ENCODE results near the gene NDST3.

Gene NDST3

DNA sequence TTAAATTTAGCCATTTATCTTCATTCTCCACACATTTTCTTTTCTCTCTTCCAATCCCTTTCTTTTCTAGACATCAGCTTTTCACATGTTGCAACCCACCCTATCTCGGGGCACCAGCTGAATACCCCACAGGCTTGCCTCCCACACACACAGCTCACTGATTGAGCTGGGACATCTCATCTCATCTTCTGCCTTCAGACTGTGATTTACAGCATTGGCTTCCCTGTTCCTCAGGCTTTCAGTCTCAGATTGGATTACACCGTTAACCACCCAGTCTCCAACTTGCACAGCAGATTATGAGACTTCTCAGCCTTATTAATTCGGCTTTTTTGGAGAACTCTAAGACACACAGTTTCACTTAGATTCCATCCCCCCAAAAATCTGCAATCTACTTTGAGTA is 224.8 kb downstream of the NDST3 start:
- Histone ChIP-seq H3K4me3 (ENCODE audit: low read length) (no peak overlapping the region), H3K9me3 (replicated peaks; ENCODE audit: insufficient read depth, low read length) (no peaks in the 10 kb centered on the region), H3F3A (ENCODE audit: insufficient read depth, low read length) (no peaks in the 10 kb centered on the region), H3K9me2 (replicated peaks; ENCODE audit: insufficient read depth, low read length) (no peaks in the 10 kb centered on the region), H3K36me3 (replicated peaks; ENCODE audit: insufficient read depth, low read length) (no peaks in the 10 kb centered on the region), H3K79me2 (ENCODE audit: low read length) (no peaks in the 10 kb centered on the region), H3K4me1 (ENCODE audit: low read length) (no peaks in the 10 kb centered on the region), H3K27me3 (replicated peaks; ENCODE audit: insufficient read depth, low read length) (no peaks in the 10 kb centered on the region), H3K4me2 (ENCODE audit: low read depth, low read length) (no peak overlapping the region), H2AFZ (ENCODE audit: low read length) (no peak overlapping the region), H3K27ac (ENCODE audit: low read length) (no peak overlapping the region), H3K9ac (ENCODE audit: low read length) (no peak overlapping the region), H4K20me1 (ENCODE audit: insufficient read depth, low read length) (no peaks in the 10 kb centered on the region)
- TF ChIP-seq, protein P1, sequence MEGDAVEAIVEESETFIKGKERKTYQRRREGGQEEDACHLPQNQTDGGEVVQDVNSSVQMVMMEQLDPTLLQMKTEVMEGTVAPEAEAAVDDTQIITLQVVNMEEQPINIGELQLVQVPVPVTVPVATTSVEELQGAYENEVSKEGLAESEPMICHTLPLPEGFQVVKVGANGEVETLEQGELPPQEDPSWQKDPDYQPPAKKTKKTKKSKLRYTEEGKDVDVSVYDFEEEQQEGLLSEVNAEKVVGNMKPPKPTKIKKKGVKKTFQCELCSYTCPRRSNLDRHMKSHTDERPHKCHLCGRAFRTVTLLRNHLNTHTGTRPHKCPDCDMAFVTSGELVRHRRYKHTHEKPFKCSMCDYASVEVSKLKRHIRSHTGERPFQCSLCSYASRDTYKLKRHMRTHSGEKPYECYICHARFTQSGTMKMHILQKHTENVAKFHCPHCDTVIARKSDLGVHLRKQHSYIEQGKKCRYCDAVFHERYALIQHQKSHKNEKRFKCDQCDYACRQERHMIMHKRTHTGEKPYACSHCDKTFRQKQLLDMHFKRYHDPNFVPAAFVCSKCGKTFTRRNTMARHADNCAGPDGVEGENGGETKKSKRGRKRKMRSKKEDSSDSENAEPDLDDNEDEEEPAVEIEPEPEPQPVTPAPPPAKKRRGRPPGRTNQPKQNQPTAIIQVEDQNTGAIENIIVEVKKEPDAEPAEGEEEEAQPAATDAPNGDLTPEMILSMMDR (IDR thresholded peaks at IDR 0.05; ENCODE audit: low read length) = no peak
- no peak for TF ChIP-seq EZH2phosphoT487 (IDR thresholded peaks at IDR 0.05; ENCODE audit: low read length)
- no peak for TF ChIP-seq EZH2 (optimal IDR thresholded peaks at IDR 0.05; ENCODE audit: low read depth, low read length)
- no peak for DNase-seq

DNA sequence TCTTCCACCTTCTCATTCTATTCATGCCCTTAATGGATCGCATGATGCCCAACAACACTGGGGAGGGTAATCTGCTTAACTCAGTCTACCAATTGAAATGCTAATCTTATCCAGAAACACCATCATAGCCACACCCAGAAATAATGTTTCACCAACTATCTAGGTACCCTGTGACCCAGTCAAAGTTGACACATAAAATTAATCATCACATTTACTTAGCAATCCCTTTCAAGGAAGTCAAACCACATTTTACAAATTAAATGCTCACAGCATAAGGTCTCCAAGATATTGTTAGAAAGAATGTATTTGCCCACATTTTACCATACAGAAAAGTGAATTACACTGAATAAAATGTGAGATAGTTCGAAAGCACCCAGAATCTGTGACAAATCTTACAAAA is 226.0 kb downstream of the NDST3 start:
- no peaks in the 10 kb centered on the region for H3K36me3 ChIP-seq (replicated peaks; ENCODE audit: insufficient read depth, low read length)
- no peak overlapping the region for H3K27ac ChIP-seq (ENCODE audit: low read length)

DNA sequence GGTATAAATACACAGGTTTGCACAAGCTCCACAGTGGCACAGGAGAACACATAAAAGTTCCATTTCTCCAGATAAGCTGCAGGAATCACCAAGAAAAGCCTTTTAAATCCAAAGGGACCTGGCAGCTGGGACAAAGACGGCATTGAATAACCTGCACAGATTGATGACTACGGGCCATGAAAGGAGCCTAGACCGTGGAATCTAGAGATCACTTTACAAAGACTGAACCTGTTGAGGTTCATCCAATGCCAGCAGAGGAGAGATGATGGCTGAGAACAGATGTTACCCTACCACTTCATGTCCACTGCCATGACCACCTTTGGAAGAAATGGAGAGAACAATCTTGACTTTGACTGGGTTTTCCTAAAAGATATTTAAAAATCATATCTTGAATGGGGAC is 229.8 kb downstream of the NDST3 start:
- TF ChIP-seq EZH2phosphoT487 (IDR thresholded peaks at IDR 0.05; ENCODE audit: low read length) = no peak
- TF ChIP-seq, protein P1 (IDR thresholded peaks at IDR 0.05; ENCODE audit: low read length) = no peak
- no peak for TF ChIP-seq EZH2 (optimal IDR thresholded peaks at IDR 0.05; ENCODE audit: low read depth, low read length)
- Histone ChIP-seq H3K4me3 (ENCODE audit: low read length) (no peak overlapping the region), H3K79me2 (ENCODE audit: low read length) (no peaks in the 10 kb centered on the region), H2AFZ (ENCODE audit: low read length) (no peak overlapping the region), H3K36me3 (replicated peaks; ENCODE audit: insufficient read depth, low read length) (no peaks in the 10 kb centered on the region), H3K9me2 (replicated peaks; ENCODE audit: insufficient read depth, low read length) (no peaks in the 10 kb centered on the region), H3K4me1 (ENCODE audit: low read length) (no peaks in the 10 kb centered on the region), H3K27me3 (replicated peaks; ENCODE audit: insufficient read depth, low read length) (no peaks in the 10 kb centered on the region), H3F3A (ENCODE audit: insufficient read depth, low read length) (no peaks in the 10 kb centered on the region), H4K20me1 (ENCODE audit: insufficient read depth, low read length) (no peaks in the 10 kb centered on the region), H3K9ac (ENCODE audit: low read length) (no peak overlapping the region), H3K27ac (ENCODE audit: low read length) (no peak overlapping the region), H3K4me2 (ENCODE audit: low read depth, low read length) (no peak overlapping the region), H3K9me3 (replicated peaks; ENCODE audit: insufficient read depth, low read length) (no peaks in the 10 kb centered on the region)
- no peak for DNase-seq

More for the DNA sequence above, 226.0 kb downstream of the NDST3 start:
- Histone ChIP-seq H3K4me3 (ENCODE audit: low read length) (no peak overlapping the region), H3K27me3 (replicated peaks; ENCODE audit: insufficient read depth, low read length) (no peaks in the 10 kb centered on the region), H3K9me2 (replicated peaks; ENCODE audit: insufficient read depth, low read length) (no peaks in the 10 kb centered on the region), H2AFZ (ENCODE audit: low read length) (no peak overlapping the region), H3F3A (ENCODE audit: insufficient read depth, low read length) (no peaks in the 10 kb centered on the region), H3K79me2 (ENCODE audit: low read length) (no peaks in the 10 kb centered on the region), H3K4me2 (ENCODE audit: low read depth, low read length) (no peak overlapping the region), H4K20me1 (ENCODE audit: insufficient read depth, low read length) (no peaks in the 10 kb centered on the region), H3K4me1 (ENCODE audit: low read length) (no peaks in the 10 kb centered on the region), H3K9me3 (replicated peaks; ENCODE audit: insufficient read depth, low read length) (no peaks in the 10 kb centered on the region), H3K9ac (ENCODE audit: low read length) (no peak overlapping the region)
- TF ChIP-seq, protein P1 (IDR thresholded peaks at IDR 0.05; ENCODE audit: low read length) = no peak
- TF ChIP-seq EZH2phosphoT487 (IDR thresholded peaks at IDR 0.05; ENCODE audit: low read length) (no peak), EZH2 (optimal IDR thresholded peaks at IDR 0.05; ENCODE audit: low read depth, low read length) (no peak)
- no peak for DNase-seq
